ENCODE data around the gene CD247.

- no peak for TF ChIP-seq CTCF (tag by site-specific recombination; IDR thresholded peaks at IDR 0.05)
- TF ChIP-seq ZNF146 (tag by site-specific recombination; IDR thresholded peaks at IDR 0.05) = no peak
- TF ChIP-seq HOXA7 (CRISPR knock-in tag; IDR thresholded peaks at IDR 0.05; ENCODE audit: borderline replicate concordance) = no peak
- TF ChIP-seq ZNF510 (tag by site-specific recombination; IDR thresholded peaks at IDR 0.05; ENCODE audit: insufficient replicate concordance) = no peak
- TF ChIP-seq ZBTB11 (tag by site-specific recombination; conservative IDR thresholded peaks at IDR 0.05; ENCODE audit: low read depth) = no peak
- no peak for TF ChIP-seq ZNF23 (tag by site-specific recombination; IDR thresholded peaks at IDR 0.05; ENCODE audit: borderline replicate concordance)
- TF ChIP-seq KLF17 (tag by site-specific recombination; IDR thresholded peaks at IDR 0.05) = no peak
- no peak for TF ChIP-seq ZNF184 (tag by site-specific recombination; IDR thresholded peaks at IDR 0.05)
- no peak for TF ChIP-seq ZNF211 (tag by site-specific recombination; IDR thresholded peaks at IDR 0.05; ENCODE audit: low read depth)
- no peak for TF ChIP-seq ZNF785 (tag by site-specific recombination; IDR thresholded peaks at IDR 0.05)
- TF ChIP-seq ZNF335 (tag by site-specific recombination; conservative IDR thresholded peaks at IDR 0.05) = no peak
- no peak for TF ChIP-seq REPIN1 (tag by site-specific recombination; IDR thresholded peaks at IDR 0.05; ENCODE audit: low read depth)
- no peak for TF ChIP-seq ZNF549 (tag by site-specific recombination; IDR thresholded peaks at IDR 0.05)
- TF ChIP-seq ELK4 (IDR thresholded peaks at IDR 0.05; ENCODE audit: borderline replicate concordance, low read depth, low read length) = no peak
Observed at GRCh38 chr1:167442854-167443565, 75.3 kb downstream of the CD247 start.
